ENCODE measurements around the gene PCSK6.
"Not testable (repeated sequence)": the region's sequence is repeated elsewhere in the genome, so short reads cannot be mapped to it uniquely, and the experiment has no call there.

PCSK6 gene

GRCh38 chr15:101381671-101382212 is 107.8 kb downstream of the PCSK6 start:
- no peak for DNase-seq (ENCODE audit: low read depth in 2 of 2, low spot score in 1 of 2)

GRCh38 chr15:101380146-101380545 is 109.4 kb downstream of the PCSK6 start:
- DNase-seq (ENCODE audit: low read depth in 2 of 2, low spot score in 1 of 2) = no peak

GRCh38 chr15:101379647-101380046 is 109.9 kb downstream of the PCSK6 start:
- no peak for DNase-seq (ENCODE audit: low read depth in 2 of 2, low spot score in 1 of 2)

DNA sequence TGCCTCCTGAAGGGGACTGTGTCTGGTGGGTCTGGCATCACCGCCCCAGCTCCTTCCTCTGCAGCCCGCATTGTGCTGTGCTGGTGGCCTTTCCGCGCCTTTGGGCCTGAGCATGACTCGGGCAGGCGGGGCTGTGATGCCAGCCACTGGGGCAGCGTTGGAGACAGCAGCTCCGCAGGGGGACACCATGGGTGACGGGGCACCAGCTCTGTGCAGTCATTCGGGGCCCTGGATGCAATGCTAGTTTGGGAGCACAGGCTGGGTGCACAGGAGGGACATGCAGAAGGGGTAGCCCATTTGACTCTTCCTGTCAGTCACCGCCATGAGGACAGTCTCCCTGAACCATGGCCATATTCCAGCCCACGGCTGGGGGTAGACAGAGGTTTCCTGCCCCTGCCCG is 110.6 kb downstream of the PCSK6 start:
- no peak for DNase-seq (ENCODE audit: low read depth in 2 of 2, low spot score in 1 of 2)

DNA sequence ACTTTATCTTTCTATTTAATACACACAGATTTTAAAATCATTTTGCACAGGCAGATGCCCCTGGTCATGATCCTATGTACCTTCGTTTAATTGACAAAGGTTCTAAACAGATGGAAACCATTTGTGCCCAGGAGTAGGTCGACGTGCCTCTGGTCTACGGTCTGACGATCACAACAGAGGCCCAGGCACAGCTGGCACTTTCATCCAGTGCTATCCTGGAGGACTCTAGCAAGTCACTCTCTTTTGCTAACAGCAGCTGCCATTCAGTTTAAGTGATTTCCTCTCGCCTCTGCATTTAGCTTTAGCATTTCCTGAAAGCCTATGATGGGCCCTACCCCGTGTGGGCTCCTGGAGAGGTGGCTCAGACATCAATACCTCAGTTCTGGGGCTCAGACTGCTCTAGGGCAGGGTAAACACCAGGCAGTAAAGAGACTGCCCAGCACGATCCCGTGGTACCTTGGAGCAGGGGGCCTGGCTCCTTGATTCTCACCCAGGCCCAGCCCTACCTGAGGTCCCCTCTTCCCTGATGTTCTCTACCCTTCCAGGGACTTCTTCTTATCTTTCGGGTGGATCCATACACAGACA is 111.2 kb downstream of the PCSK6 start:
- DNase-seq (ENCODE audit: low read depth in 2 of 2, low spot score in 1 of 2) = no peak

- DNase-seq (ENCODE audit: low read depth in 2 of 2, low spot score in 1 of 2) = no peak
Measured at GRCh38 chr15:101376615-101377395, 112.7 kb downstream of the PCSK6 start.

DNA sequence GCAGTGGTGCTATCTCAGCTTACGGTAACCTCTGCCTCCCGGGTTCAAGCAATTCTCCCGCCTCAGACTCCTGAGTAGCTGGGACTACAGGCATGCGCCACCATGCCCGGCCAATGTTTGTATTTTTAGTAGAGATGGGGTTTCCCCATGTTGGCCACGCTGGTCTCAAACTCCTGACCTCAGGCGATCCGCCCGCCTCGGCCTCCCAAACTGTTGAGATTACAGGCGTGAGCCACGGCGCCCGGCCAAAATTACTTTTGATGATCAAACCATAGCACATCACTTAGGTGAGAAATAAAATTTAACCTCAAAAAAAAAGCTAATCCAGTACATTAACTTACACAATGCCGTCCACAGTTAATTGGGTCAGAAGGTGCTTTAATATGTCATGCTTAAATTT is 114.5 kb downstream of the PCSK6 start:
- not testable (repeated sequence) for DNase-seq (ENCODE audit: low read depth in 2 of 2, low spot score in 1 of 2)

GRCh38 chr15:101374326-101374725 is 115.2 kb downstream of the PCSK6 start:
- no peak for DNase-seq (ENCODE audit: low read depth in 2 of 2, low spot score in 1 of 2)

DNA sequence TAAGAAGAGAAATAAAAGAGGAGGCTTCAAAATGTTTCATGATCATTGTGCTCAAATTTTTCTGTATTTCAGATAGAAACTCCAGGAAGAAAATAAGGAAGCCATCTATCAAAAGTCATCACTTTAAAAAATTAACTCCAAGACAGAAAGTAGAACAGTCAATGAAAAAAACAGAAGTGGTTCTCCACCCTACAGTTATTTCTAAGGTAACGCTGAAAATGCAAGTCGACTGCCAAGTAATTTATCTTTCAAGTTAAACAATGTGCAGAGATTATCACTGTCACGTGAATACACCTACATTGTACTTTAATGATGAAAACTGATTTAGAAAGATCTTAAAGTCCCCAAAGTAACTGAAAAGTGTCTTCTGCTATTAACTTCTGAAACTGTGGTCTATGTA is 115.9 kb downstream of the PCSK6 start:
- no peak for DNase-seq (ENCODE audit: low read depth in 2 of 2, low spot score in 1 of 2)

DNA sequence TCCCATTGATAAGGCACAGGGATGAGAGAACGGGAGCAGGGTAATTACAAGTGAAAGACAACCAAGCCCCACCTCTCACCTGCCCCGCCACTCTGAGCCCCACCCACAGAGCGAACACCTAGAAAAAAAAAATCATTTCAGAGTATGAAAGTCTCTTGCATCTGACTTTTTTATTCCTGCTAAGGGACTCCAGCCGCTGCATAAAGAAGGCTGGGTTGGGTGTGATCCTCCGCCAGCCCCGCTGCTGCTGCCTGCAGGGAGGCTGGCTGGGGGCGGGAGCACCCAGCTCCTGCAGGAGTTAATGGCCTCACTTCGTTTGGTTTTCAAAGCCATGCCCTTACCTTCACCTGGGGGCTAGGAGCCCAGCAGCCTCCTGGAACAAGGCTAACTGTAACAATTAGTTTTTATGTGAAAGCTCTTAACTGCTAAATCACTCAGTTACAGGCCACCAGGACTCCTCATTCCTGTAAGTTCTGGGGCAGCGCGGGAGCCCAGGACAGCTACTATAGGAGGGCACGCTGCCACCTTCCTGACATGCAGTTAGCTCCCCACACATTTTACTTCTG is 116.5 kb downstream of the PCSK6 start:
- DNase-seq (ENCODE audit: low read depth in 2 of 2, low spot score in 1 of 2) = no peak

DNA sequence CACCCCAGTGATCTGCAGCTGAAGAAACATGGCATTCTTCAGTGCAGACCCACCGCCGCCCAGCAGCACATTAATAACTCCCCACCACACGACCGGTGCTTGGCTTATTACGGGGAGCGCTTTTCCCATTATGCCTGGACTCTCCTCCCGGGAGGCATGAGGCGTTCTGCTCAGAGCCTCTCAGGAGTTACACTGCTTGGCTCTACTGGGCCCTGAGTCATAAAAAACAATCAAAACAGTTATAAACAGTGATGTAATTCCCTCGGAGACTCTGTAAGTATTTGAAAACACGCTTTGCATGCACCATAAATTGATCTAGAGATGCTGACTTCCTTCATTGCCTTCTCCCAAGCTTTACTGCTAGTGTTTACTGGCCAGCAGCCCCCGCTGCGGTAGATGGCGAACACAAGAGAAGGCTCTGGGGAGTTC is 117.3 kb downstream of the PCSK6 start:
- no peak for DNase-seq (ENCODE audit: low read depth in 2 of 2, low spot score in 1 of 2)

DNA sequence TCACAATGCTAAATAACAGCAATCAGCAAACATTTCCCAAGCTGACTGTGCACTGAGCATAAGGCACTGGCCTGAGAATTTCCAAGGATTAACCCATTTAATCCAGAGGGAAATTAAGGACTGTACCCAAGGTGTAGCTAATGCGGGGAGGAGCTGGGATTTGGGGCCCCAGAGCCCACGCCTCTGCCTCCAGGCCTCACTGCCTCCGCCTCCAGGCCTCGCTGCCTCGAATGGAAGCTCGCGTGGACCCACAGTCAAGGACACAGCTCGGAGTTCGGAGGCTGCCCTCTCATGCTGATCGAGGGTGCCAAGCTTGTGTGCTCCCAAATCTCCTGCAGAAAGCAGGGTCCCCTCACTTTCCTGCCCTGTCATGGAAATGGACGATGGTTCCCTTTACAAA is 118.0 kb downstream of the PCSK6 start:
- no peak for DNase-seq (ENCODE audit: low read depth in 2 of 2, low spot score in 1 of 2)

GRCh38 chr15:101371081-101371480 is 118.4 kb downstream of the PCSK6 start:
- no peak for DNase-seq (ENCODE audit: low read depth in 2 of 2, low spot score in 1 of 2)

DNA sequence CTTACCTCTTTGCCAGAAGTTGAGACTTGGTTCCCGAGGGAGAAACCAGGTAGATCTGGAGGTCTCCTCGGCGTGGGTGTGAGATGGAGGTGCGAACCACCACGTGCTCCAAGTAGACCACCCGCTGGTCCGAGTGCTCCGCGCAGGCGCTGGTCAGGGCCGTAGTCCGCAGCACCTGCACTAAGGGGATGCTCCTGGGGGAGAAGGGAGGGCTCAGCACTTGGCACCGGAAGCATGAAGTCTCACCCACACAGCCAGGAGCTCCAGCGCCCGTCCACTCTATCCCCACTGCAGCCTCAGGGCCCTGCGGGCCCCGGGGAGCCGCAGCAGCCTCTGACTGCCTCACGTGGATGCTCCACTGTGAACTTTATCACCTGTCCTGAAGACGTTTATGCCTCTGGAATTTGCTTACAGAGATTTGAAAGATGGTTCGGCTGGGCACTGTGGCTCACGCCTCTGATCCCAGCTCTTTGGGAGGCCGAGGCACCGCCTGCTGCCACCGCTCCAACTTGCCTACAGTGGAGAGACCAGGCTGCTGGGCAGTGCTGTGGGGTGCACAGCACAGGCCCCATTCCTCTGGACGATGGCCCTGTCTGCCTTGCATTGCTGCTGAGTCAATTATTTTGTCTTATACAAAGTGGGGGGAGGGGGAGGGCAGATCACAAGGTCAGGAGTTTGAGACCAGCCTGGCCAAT is 119.0 kb downstream of the PCSK6 start:
- no peak for DNase-seq (ENCODE audit: low read depth in 2 of 2, low spot score in 1 of 2)

GRCh38 chr15:101369676-101370075 is 119.8 kb downstream of the PCSK6 start:
- no peak for DNase-seq (ENCODE audit: low read depth in 2 of 2, low spot score in 1 of 2)

GRCh38 chr15:101368861-101369642 is 120.5 kb downstream of the PCSK6 start:
- DNase-seq (ENCODE audit: low read depth in 2 of 2, low spot score in 1 of 2) = no peak

DNA sequence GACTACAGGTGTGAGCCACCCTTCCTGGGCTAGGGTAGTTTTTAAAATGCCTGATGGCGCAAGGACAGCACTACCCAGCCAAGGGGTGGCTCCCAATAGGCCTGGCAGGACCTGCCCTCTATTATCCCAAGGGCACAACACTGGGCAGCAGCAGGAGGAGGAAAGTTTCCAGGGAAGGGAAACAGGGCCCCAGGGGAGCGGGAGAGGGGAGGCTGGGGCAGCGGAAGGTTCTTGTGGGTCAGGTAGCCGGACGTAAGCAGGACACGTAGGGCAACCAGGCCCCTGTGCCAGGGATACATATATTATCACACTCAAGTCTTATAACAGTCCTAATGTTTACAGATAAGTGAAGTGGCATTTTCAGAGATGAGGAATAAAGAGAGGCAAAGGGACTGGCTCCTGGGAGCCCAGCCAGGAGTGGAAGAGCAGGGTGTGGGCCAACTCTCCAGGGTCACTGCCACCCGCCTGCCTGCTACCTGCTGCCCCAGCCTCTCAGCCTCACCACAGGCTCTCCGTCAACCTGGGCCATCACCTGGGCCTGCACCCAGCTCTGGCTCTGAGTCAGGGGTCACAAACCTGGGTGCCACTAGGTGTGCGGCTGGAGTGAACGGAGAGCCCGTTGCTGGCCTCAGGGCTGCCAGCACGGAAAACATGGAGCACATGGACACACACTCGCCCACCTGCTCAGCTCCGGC is 121.3 kb downstream of the PCSK6 start:
- no peak for DNase-seq (ENCODE audit: low read depth in 2 of 2, low spot score in 1 of 2)

- DNase-seq (ENCODE audit: low read depth in 2 of 2, low spot score in 1 of 2) = no peak
Measured at GRCh38 chr15:101366853-101367252, 122.7 kb downstream of the PCSK6 start.

GRCh38 chr15:101362986-101363566 is 126.4 kb downstream of the PCSK6 start:
- DNase-seq (ENCODE audit: low read depth in 2 of 2, low spot score in 1 of 2) = no peak

- DNase-seq (ENCODE audit: low read depth in 2 of 2, low spot score in 1 of 2) = no peak
Measured at GRCh38 chr15:101362359-101362758, 127.1 kb downstream of the PCSK6 start.
